Measurements from ENCODE around the gene OR1J2.

The OR1J2 gene

GRCh38 chr9:122510502-122510901 is at the start of gene OR1J2:
TSS of gene OR1J2 (plus strand) at chr9:122510802. CDS start at chr9:122510802, 0 bp downstream.
- H3K4me3 ChIP-seq (ENCODE audit: low read depth, low read length): no peak within 1 kb of the TSS
- no peak for TF ChIP-seq CTCF (IDR thresholded peaks at IDR 0.05; ENCODE audit: low read depth, low read length)

GRCh38 chr9:122463828-122464632 is 46.6 kb upstream of the OR1J2 start:
- no peak for TF ChIP-seq CTCF (IDR thresholded peaks at IDR 0.05; ENCODE audit: low read depth, low read length)

GRCh38 chr9:122464633-122465567 is 45.7 kb upstream of the OR1J2 start:
- peak; percentile 68 for TF ChIP-seq CTCF (IDR thresholded peaks at IDR 0.05; ENCODE audit: low read depth, low read length)
- H3K4me3 ChIP-seq (ENCODE audit: low read depth, low read length): peak overlapping the region; percentile 39

More at GRCh38 chr9:122463828-122464632, 46.6 kb upstream of the OR1J2 start:
- H3K4me3 ChIP-seq (ENCODE audit: low read depth, low read length): peak overlapping the region; percentile 39; the same call in 1 of the 2 replicates

GRCh38 chr9:122466456-122466855 is 44.1 kb upstream of the OR1J2 start:
- TF ChIP-seq CTCF (IDR thresholded peaks at IDR 0.05; ENCODE audit: low read depth, low read length): no peak
- no peak overlapping the region for H3K4me3 ChIP-seq (ENCODE audit: low read depth, low read length)

GRCh38 chr9:122468735-122469134 is 41.9 kb upstream of the OR1J2 start:
- peak overlapping the region; percentile 22; the same call in 1 of the 2 replicates for H3K4me3 ChIP-seq (ENCODE audit: low read depth, low read length)
- TF ChIP-seq CTCF (IDR thresholded peaks at IDR 0.05; ENCODE audit: low read depth, low read length): no peak

GRCh38 chr9:122474561-122474960 is 36.0 kb upstream of the OR1J2 start:
- no peak overlapping the region for H3K4me3 ChIP-seq (ENCODE audit: low read depth, low read length)
- TF ChIP-seq CTCF (IDR thresholded peaks at IDR 0.05; ENCODE audit: low read depth, low read length): no peak

Measured in WI38 (cell line).